ENCODE measurements around the gene SYT2. TPM values are rescaled to one million over a fixed set of nuclear protein-coding genes. Genes with fewer than 3 reads are reported as not detected.
"Not testable (repeated sequence)": the region's sequence is repeated elsewhere in the genome, so short reads cannot be mapped to it uniquely, and the experiment has no call there.

Gene SYT2
- total RNA-seq, 4 donors from 2014 or later: under 0.01 TPM; not detected in 3

DNA sequence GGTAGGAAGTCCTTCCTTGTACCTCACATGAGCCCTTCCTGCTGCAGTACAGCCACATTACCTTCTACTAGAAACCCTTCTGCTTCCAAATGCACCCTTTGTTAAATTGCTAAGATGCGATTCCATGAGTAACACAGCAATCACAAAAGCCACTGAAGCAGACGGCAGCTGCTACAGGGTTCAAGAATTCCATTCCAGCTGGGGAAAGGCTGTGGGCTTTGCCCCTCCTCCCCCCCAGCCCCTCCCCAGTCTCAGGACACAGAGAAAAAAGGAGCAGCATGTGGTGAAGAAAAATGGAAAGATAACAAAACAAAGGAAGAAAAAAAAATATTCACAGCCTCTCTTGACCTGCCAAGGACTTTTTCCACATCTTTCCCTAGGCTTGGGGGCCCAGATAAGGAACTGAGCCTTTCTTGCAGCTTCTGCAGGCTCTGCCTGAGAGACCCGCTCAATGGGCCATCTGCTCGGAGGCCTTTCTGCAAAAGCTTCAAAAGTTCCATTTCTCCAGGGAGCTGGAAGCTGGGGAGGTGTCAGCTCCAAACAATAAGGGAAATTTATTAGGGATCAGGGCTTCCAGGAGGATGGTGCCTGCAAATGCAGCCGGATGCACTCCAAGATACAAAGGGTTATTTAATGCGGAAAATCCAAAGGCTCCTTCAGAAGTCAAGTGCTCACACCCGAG lies 72.1 kb downstream of the SYT2 start:
- H3K27ac ChIP-seq: no peak overlapping the region
- H3K4me3 ChIP-seq: no peak overlapping the region
- DNase-seq (ENCODE audit: low spot score in 2 of 2): no peak
- H3K36me3 ChIP-seq: no peaks in the 10 kb centered on the region
- no peak for TF ChIP-seq POLR2A (IDR thresholded peaks at IDR 0.05)
- TF ChIP-seq, protein P1, sequence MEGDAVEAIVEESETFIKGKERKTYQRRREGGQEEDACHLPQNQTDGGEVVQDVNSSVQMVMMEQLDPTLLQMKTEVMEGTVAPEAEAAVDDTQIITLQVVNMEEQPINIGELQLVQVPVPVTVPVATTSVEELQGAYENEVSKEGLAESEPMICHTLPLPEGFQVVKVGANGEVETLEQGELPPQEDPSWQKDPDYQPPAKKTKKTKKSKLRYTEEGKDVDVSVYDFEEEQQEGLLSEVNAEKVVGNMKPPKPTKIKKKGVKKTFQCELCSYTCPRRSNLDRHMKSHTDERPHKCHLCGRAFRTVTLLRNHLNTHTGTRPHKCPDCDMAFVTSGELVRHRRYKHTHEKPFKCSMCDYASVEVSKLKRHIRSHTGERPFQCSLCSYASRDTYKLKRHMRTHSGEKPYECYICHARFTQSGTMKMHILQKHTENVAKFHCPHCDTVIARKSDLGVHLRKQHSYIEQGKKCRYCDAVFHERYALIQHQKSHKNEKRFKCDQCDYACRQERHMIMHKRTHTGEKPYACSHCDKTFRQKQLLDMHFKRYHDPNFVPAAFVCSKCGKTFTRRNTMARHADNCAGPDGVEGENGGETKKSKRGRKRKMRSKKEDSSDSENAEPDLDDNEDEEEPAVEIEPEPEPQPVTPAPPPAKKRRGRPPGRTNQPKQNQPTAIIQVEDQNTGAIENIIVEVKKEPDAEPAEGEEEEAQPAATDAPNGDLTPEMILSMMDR (IDR thresholded peaks at IDR 0.05): no peak
- no peak for TF ChIP-seq EP300 (IDR thresholded peaks at IDR 0.05)
- H3K4me1 ChIP-seq: peaks cover 0 to 10% (median 9%) of the 10 kb centered on the region in 4 donors
- H3K9me3 ChIP-seq: no peaks in the 10 kb centered on the region
- H3K27me3 ChIP-seq: peaks cover 2 to 73% of the 10 kb centered on the region in 2 donors
- WGBS, 2 donors: 51 to 64% methylated on average over 7 of the region's 7 CpGs

DNA sequence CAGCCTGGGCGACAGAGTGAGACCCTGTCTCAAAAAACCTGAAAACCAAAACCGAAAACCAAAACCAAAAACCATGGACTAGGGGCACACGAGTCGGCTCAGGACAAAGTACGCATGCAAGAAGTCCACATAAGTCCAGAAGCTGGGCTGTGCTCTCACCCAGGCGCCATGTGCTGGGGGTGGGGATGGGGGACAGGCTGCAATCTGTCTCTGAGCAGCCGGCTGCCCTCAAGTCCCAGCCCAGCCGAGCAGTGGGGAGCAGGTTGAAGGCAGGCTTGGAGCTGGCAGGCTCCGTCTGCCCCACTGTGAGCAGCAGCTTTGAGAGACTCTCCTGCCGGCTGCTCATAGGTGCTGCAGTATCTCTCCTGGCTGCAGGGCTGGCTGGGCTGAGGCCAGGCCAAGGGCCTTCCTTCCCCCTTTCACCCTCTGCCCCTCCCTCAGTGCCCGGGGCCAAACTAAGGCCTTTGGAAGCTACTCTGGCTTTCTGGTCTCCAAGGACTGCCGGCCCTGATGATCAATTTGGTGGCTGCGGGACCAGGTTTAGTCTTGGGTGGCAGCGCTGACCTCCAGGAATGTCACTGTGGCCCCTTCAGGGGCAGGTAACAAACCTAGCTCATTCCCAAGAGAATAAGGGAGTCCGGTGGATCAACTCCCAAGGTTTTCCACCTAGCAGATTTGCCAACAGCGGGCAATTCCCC lies 72.8 kb downstream of the SYT2 start:
- not testable (repeated sequence) for H3K4me1 ChIP-seq; H3K36me3 ChIP-seq; H3K9me3 ChIP-seq; H3K27ac ChIP-seq; DNase-seq (ENCODE audit: low spot score in 2 of 2); H3K4me3 ChIP-seq
- 73 to 81% methylated on average over 16 of the region's 16 CpGs for WGBS, 2 donors
- peaks cover 0 to 66% of the 10 kb centered on the region in 2 donors for H3K27me3 ChIP-seq

DNA sequence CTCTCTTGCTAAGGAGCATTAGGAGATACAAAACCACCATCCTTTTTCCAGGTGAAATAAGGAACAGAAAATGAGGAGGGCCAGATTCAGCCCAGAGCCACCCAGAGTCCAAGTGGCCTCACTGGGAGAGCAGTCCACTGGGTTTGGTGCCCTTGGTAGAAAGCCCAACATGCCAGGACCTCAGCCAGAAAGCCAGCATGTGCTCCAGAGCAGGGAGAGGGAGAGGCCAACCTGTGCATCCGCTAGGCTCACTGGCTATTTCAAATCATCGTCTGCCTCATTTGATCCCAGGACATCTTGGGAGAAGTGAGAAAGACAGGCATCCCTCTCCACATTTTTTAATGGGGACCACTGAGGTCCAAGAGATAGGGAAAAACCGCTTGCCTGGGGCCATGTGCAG lies 74.1 kb downstream of the SYT2 start:
- 55 to 61% methylated on average over 3 of the region's 3 CpGs for WGBS, 2 donors
- H3K27ac ChIP-seq; H3K4me1 ChIP-seq; DNase-seq (ENCODE audit: low spot score in 2 of 2); H3K4me3 ChIP-seq; H3K9me3 ChIP-seq; H3K36me3 ChIP-seq: not testable (repeated sequence)
- peaks cover 0 to 62% of the 10 kb centered on the region in 2 donors for H3K27me3 ChIP-seq

DNA sequence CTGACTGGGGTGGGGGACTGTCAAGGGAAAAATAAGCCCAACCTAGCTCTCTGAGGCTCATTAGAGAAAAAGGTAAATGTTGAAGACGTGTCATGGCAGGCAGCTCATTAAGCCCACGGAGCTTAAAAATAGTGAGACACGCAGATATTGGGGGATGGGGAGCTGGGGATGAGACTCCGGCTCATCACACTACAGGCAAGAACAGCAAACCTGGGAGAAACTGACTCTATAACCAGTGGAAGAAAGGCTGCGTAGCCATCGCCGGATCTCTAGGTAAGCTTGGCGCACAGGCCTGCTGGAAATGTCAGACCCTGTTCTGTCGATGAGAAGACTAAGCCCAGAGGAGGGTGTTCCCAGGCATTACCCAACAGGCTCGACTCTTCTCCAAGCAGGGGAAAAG lies 78.0 kb downstream of the SYT2 start:
- H3K9me3 ChIP-seq: no peaks in the 10 kb centered on the region
- peaks cover 0 to 40% of the 10 kb centered on the region in 2 donors for H3K27me3 ChIP-seq
- peaks cover 0 to 5% (median 0%) of the 10 kb centered on the region in 4 donors for H3K4me1 ChIP-seq
- TF ChIP-seq POLR2A (IDR thresholded peaks at IDR 0.05) (no peak), EP300 (IDR thresholded peaks at IDR 0.05) (no peak)
- TF ChIP-seq, protein P1 (IDR thresholded peaks at IDR 0.05): no peak
- DNase-seq (ENCODE audit: low spot score in 2 of 2): no peak
- no peaks in the 10 kb centered on the region for H3K36me3 ChIP-seq
- no peak overlapping the region for H3K27ac ChIP-seq
- 80 to 90% methylated on average over 10 of the region's 10 CpGs for WGBS, 2 donors
- H3K4me3 ChIP-seq: no peak overlapping the region

DNA sequence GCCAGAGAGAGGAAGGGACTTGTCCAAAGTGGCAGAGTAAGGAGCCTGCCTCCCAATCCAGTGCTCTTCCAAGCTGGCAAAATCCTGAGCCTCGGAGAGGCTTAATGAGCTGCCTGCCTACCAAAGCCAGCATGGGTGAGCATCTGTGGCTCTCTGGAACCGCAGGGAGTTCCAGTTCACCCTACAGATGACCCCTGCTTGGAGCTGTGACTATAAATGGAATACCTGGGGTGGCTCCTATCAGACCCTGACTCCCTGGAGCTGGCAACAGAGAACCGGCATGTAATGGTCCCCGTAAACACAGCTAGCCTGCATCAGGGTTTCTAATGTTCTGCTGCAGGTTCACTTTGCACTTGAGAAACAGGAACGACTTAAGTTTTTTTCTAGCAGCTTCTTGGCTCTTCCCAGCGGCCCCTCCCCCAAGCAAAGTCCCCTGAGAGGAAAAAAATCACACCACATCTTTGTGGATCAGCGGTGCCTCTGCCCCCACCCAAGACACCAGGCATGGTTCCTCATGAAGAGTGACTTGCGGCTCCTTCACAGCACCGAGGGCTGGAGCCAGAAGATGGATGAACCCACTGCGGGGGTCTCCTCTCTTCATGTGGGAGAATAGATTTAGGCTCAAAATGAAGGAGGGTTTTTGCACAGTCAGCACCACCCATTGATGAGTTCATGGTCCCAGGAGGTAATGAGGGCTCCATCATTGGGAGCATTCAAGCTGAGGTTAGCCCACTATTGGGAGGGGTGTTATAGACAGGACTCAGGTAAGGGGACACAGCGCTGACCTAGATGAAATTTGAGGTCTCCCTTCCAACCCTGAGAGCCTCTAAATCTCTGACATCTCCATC lies 79.0 kb downstream of the SYT2 start:
- Histone ChIP-seq H3K4me3 (no peak overlapping the region), H3K4me1 (peaks cover 0 to 5% (median 0%) of the 10 kb centered on the region in 4 donors), H3K36me3 (no peaks in the 10 kb centered on the region), H3K27me3 (peaks cover 0 to 35% of the 10 kb centered on the region in 2 donors), H3K9me3 (no peaks in the 10 kb centered on the region), H3K27ac (no peak overlapping the region)
- no peak for DNase-seq (ENCODE audit: low spot score in 2 of 2)
- TF ChIP-seq POLR2A (IDR thresholded peaks at IDR 0.05): no peak
- TF ChIP-seq, protein P1 (IDR thresholded peaks at IDR 0.05): no peak
- TF ChIP-seq EP300 (IDR thresholded peaks at IDR 0.05): no peak
- WGBS, 2 donors: 54 to 61% methylated on average over 11 of the region's 11 CpGs
